Neural cell (in vitro differentiated cells): ENCODE data around the gene DCLK3. TPM values are rescaled to one million over a fixed set of nuclear protein-coding genes. Genes with fewer than 3 reads are reported as not detected.

Source experiments
- H2AFZ ChIP-seq: fragments of 200-600, 300-800 bp; sonication (generic), shearing (Covaris generic); 2 replicates; pipeline ENCODE4 v1.6.0; 2014; ENCODE audit warnings: low read depth, mild to moderate bottlenecking, antibody characterized with exemption, low read length, moderate library complexity
- H3F3A ChIP-seq: fragments of 200-600 bp; shearing (Covaris generic); 2 replicates; pipeline ENCODE4 v1.6.1; 2016; ENCODE audit warnings: mild to moderate bottlenecking, moderate library complexity, mixed read lengths, antibody characterized with exemption, low read length; ENCODE audit not compliant: insufficient read depth, poor library complexity, severe bottlenecking
- H3K27ac ChIP-seq: fragments of 200-600, 300-800 bp; sonication (generic), shearing (Covaris generic); 2 replicates; pipeline ENCODE4 v1.5.1; 2014; ENCODE audit warnings: mild to moderate bottlenecking, low read length, moderate library complexity
- H3K27me3 ChIP-seq: fragments of 300-800, 200-600 bp; sonication (generic), shearing (Covaris generic); 2 replicates; pipeline ENCODE4 v1.6.0; 2014; ENCODE audit warnings: mild to moderate bottlenecking, low read depth, low read length, moderate library complexity; ENCODE audit not compliant: insufficient read depth
- H3K36me3 ChIP-seq: fragments of 300-800, 200-600 bp; sonication (generic), shearing (Covaris generic); 2 replicates; pipeline ENCODE4 v1.5.1; 2014; ENCODE audit warnings: mild to moderate bottlenecking, antibody characterized with exemption, low read length, moderate library complexity; ENCODE audit not compliant: insufficient read depth
- H3K4me2 ChIP-seq: fragments of 300-800, 200-600 bp; sonication (generic), shearing (Covaris generic); 2 replicates; pipeline ENCODE4 v1.6.0; 2014; ENCODE audit warnings: mild to moderate bottlenecking, low read length
- H3K4me3 ChIP-seq: fragments of 300-800, 200-600 bp; sonication (generic), shearing (Covaris generic); 2 replicates; pipeline ENCODE4 v1.5.1; 2014; ENCODE audit warnings: mild to moderate bottlenecking, low read length, moderate library complexity
- H3K79me2 ChIP-seq: fragments of 200-600 bp; shearing (Covaris generic); replicated peaks from 2 replicates; pipeline ENCODE4 v1.6.0; 2014; ENCODE audit warnings: mild to moderate bottlenecking, low read length, moderate library complexity; ENCODE audit not compliant: insufficient read depth
- H3K9ac ChIP-seq: fragments of 300-800, 200-600 bp; sonication (generic), shearing (Covaris generic); 2 replicates; pipeline ENCODE4 v1.6.1; 2016; ENCODE audit warnings: mild to moderate bottlenecking, low read length, mixed read lengths
- H3K9me2 ChIP-seq: fragments of 200-600 bp; shearing (Covaris generic); 2 replicates; pipeline ENCODE4 v1.6.1; 2016; ENCODE audit warnings: mild to moderate bottlenecking, low read length, mixed read lengths; ENCODE audit not compliant: insufficient read depth
- H3K9me3 ChIP-seq: fragments of 200-600, 300-800 bp; sonication (generic), shearing (Covaris generic); 2 replicates; pipeline ENCODE4 v1.6.1; 2016; ENCODE audit warnings: mild to moderate bottlenecking, mixed run types, low read length, moderate library complexity, mixed read lengths
- H4K20me1 ChIP-seq: fragments of 200-600 bp; shearing (Covaris generic); 2 replicates; pipeline ENCODE4 v1.6.1; 2016; ENCODE audit warnings: mild to moderate bottlenecking, mixed run types; ENCODE audit not compliant: insufficient read depth
- EP300 ChIP-seq: fragments of 450-650 bp; conservative IDR thresholded peaks from 2 replicates; pipeline ENCODE4 v1.6.1; 2014; ENCODE audit warnings: antibody characterized with exemption, mild to moderate bottlenecking, moderate library complexity; ENCODE audit not compliant: poor library complexity, severe bottlenecking
- EZH2 ChIP-seq: fragments of 200-600, 300-800 bp; shearing (Covaris generic), sonication (generic); IDR thresholded peaks from 2 replicates; pipeline ENCODE4 v1.6.1; 2014; ENCODE audit warnings: antibody characterized with exemption, low read length, borderline replicate concordance, mild to moderate bottlenecking; ENCODE audit not compliant: insufficient read depth, poor library complexity, severe bottlenecking
- MXI1 ChIP-seq: fragments of 450-650 bp; conservative IDR thresholded peaks from 2 replicates; pipeline ENCODE4 v1.6.1; 2014; ENCODE audit warnings: antibody characterized with exemption, mild to moderate bottlenecking; ENCODE audit not compliant: poor library complexity, severe bottlenecking
- POLR2AphosphoS5 ChIP-seq: IDR thresholded peaks from 2 replicates; pipeline ENCODE4 v1.6.1; 2012
- RAD21 ChIP-seq: fragments of 450-650 bp; conservative IDR thresholded peaks from 2 replicates; pipeline ENCODE4 v1.6.1; 2014; ENCODE audit warnings: antibody characterized with exemption, mild to moderate bottlenecking, moderate library complexity
- SMC3 ChIP-seq: fragments of 450-650 bp; conservative IDR thresholded peaks from 2 replicates; pipeline ENCODE4 v1.6.1; 2014; ENCODE audit warnings: antibody characterized with exemption, mild to moderate bottlenecking, moderate library complexity; ENCODE audit not compliant: poor library complexity
- TAF1 ChIP-seq: IDR thresholded peaks from 2 replicates; pipeline ENCODE4 v1.6.1; 2012; ENCODE audit warnings: low read depth
- polyA plus RNA-seq: library from polyadenylated mRNA; depleted of rRNA; stranded (reverse); fragments of >200 nt; gene quantifications from 2 replicates; pipeline ENCODE4 v1.2.3, GENCODE V29; 2014
- TF ChIP-seq, protein P1 (sequence below): IDR thresholded peaks from 2 replicates; pipeline ENCODE4 v1.6.1; 2012; ENCODE audit warnings: borderline replicate concordance
- TF ChIP-seq, protein P2 (sequence below): fragments of 450-650 bp; IDR thresholded peaks from 2 replicates; pipeline ENCODE4 v1.5.1; 2014; ENCODE audit warnings: antibody characterized with exemption, mild to moderate bottlenecking, moderate library complexity; ENCODE audit not compliant: poor library complexity, severe bottlenecking

The DCLK3 gene
- polyA plus RNA-seq, 1 donor from 2014 or later: 1.5 TPM

DNA sequence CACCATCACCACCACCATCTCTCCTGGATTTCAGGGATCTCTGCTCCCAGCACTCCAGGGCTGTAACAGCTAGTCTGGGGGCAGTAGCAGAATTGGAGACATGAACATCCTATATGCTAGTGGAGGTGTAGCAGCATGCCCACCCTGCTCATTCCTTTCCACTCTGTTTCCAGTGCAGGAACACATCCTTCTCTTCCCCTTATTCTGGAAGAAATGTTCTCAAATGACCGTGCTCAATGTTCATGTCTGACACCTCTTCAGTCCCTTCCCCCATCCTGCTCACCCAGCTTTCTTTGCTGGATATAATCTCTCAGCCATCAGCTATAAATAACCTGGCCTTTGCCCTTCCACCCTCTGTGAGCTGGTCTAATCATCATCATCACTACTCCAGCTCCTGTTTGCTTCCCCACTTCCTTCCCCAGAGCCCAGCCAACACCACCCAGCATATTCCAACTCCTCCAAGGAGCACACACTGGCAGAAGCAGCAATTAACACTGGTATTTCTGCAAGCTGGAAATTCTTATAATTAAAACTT, 31.1 kb downstream of the DCLK3 start:
- no peak overlapping the region for H3K27ac ChIP-seq
- no peak overlapping the region for H3K9ac ChIP-seq

DNA sequence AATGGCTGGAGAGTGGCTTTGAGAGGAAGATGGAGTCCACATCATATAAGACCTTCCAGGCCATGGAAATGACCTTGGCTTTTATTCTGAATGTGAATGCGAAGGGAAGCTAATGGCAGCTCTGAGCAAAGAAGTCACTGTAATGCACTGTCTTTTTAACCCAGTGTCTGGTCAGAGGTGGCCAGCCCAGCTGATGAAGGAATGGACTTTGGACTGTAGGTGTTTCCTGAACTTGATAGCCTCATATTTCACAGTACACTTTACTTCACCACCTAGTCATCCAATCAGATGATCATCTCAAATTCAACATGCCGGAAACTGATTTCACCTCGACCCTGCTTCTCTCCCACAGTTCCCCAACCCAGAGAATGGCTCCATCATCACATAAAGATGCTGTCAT, 33.4 kb downstream of the DCLK3 start:
- H3K4me2 ChIP-seq: no peak overlapping the region
- no peak for TF ChIP-seq EZH2
- H4K20me1 ChIP-seq: no peaks in the 10 kb centered on the region
- H3K79me2 ChIP-seq: no peaks in the 10 kb centered on the region
- H3K36me3 ChIP-seq: no peaks in the 10 kb centered on the region
- H3K9ac ChIP-seq: no peak overlapping the region
- H3K9me2 ChIP-seq: no peaks in the 10 kb centered on the region
- H3F3A ChIP-seq: no peaks in the 10 kb centered on the region
- no peak overlapping the region for H3K27ac ChIP-seq
- H3K27me3 ChIP-seq: no peaks in the 10 kb centered on the region
- H3K4me3 ChIP-seq: no peak overlapping the region
- H2AFZ ChIP-seq: no peak overlapping the region
- no peaks in the 10 kb centered on the region for H3K9me3 ChIP-seq

More for the DNA sequence above, 31.1 kb downstream of the DCLK3 start:
- no peak overlapping the region for H3K4me3 ChIP-seq
- no peak overlapping the region for H3K4me2 ChIP-seq
- no peaks in the 10 kb centered on the region for H3F3A ChIP-seq
- no peaks in the 10 kb centered on the region for H3K36me3 ChIP-seq
- no peaks in the 10 kb centered on the region for H4K20me1 ChIP-seq
- no peaks in the 10 kb centered on the region for H3K9me2 ChIP-seq
- H3K79me2 ChIP-seq: no peaks in the 10 kb centered on the region
- no peak for TF ChIP-seq EZH2
- no peak for TF ChIP-seq TAF1
- TF ChIP-seq, protein P1, sequence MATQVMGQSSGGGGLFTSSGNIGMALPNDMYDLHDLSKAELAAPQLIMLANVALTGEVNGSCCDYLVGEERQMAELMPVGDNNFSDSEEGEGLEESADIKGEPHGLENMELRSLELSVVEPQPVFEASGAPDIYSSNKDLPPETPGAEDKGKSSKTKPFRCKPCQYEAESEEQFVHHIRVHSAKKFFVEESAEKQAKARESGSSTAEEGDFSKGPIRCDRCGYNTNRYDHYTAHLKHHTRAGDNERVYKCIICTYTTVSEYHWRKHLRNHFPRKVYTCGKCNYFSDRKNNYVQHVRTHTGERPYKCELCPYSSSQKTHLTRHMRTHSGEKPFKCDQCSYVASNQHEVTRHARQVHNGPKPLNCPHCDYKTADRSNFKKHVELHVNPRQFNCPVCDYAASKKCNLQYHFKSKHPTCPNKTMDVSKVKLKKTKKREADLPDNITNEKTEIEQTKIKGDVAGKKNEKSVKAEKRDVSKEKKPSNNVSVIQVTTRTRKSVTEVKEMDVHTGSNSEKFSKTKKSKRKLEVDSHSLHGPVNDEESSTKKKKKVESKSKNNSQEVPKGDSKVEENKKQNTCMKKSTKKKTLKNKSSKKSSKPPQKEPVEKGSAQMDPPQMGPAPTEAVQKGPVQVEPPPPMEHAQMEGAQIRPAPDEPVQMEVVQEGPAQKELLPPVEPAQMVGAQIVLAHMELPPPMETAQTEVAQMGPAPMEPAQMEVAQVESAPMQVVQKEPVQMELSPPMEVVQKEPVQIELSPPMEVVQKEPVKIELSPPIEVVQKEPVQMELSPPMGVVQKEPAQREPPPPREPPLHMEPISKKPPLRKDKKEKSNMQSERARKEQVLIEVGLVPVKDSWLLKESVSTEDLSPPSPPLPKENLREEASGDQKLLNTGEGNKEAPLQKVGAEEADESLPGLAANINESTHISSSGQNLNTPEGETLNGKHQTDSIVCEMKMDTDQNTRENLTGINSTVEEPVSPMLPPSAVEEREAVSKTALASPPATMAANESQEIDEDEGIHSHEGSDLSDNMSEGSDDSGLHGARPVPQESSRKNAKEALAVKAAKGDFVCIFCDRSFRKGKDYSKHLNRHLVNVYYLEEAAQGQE: no peak
- TF ChIP-seq SMC3: no peak
- TF ChIP-seq POLR2AphosphoS5: no peak
- TF ChIP-seq EP300: no peak
- TF ChIP-seq, protein P2, sequence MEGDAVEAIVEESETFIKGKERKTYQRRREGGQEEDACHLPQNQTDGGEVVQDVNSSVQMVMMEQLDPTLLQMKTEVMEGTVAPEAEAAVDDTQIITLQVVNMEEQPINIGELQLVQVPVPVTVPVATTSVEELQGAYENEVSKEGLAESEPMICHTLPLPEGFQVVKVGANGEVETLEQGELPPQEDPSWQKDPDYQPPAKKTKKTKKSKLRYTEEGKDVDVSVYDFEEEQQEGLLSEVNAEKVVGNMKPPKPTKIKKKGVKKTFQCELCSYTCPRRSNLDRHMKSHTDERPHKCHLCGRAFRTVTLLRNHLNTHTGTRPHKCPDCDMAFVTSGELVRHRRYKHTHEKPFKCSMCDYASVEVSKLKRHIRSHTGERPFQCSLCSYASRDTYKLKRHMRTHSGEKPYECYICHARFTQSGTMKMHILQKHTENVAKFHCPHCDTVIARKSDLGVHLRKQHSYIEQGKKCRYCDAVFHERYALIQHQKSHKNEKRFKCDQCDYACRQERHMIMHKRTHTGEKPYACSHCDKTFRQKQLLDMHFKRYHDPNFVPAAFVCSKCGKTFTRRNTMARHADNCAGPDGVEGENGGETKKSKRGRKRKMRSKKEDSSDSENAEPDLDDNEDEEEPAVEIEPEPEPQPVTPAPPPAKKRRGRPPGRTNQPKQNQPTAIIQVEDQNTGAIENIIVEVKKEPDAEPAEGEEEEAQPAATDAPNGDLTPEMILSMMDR: no peak
- TF ChIP-seq MXI1: no peak
- no peak for TF ChIP-seq RAD21
- no peaks in the 10 kb centered on the region for H3K9me3 ChIP-seq
- no peak overlapping the region for H2AFZ ChIP-seq
- no peaks in the 10 kb centered on the region for H3K27me3 ChIP-seq
